ENCODE data around the gene PRICKLE4. TPM values are rescaled to one million over a fixed set of nuclear protein-coding genes. Genes with fewer than 3 reads are reported as not detected.

Gene PRICKLE4
- total and polyA plus RNA-seq, 2 experiments from 2014 or later = 0.48 to 0.66 TPM

GRCh38 chr6:41785689-41786450 lies 5.3 kb downstream of the PRICKLE4 start:
- H3K4me3 Mint-ChIP-seq = peak overlapping the region; percentile 94
- H3K36me3 Mint-ChIP-seq (ENCODE audit: low read depth) = peaks cover 26% of the 10 kb centered on the region
- Histone ChIP-seq H2AFZ (no peak overlapping the region), H3K4me2 (peak overlapping the region; percentile 100), H3K4me3 (peak overlapping the region; percentile 100), H4K20me1 (replicated peaks; ENCODE audit: insufficient read depth) (peaks cover 5% of the 10 kb centered on the region; the same call in 1 of the 2 replicates), H3K27me3 (ENCODE audit: insufficient read depth) (peaks cover 53% of the 10 kb centered on the region), H3K27ac (ENCODE audit: low read depth) (no peak overlapping the region), H3K79me2 (replicated peaks; ENCODE audit: insufficient read depth) (peaks cover 22% of the 10 kb centered on the region), H3K36me3 (ENCODE audit: insufficient read depth) (peaks cover 16% of the 10 kb centered on the region; the same call in 1 of the 2 replicates), H3K4me1 (ENCODE audit: insufficient read depth) (peaks cover 22% of the 10 kb centered on the region), H3F3A (replicated peaks; ENCODE audit: low read depth) (peaks cover 10% of the 10 kb centered on the region; the same call in 1 of the 2 replicates), H3K9me2 (ENCODE audit: insufficient read depth) (no peaks in the 10 kb centered on the region)
- peaks cover 56% of the 10 kb centered on the region for H3K27me3 Mint-ChIP-seq (ENCODE audit: insufficient read depth, low read depth, poor library complexity)
- peaks cover 7% of the 10 kb centered on the region; the same call in 2 of the 3 replicates for H3K9me3 Mint-ChIP-seq
- peaks cover 23% of the 10 kb centered on the region for H3K4me1 Mint-ChIP-seq
- TF ChIP-seq CREB1 (CRISPR knock-in tag; IDR thresholded peaks at IDR 0.05; ENCODE audit: low read depth) (no peak), EZH2 (IDR thresholded peaks at IDR 0.05; ENCODE audit: low read depth, unreplicated experiment) (no peak), NANOG (IDR thresholded peaks at IDR 0.05; ENCODE audit: borderline replicate concordance) (no peak), STAT1 (IDR thresholded peaks at IDR 0.05; ENCODE audit: unreplicated experiment) (no peak), CTCF (conservative IDR thresholded peaks at IDR 0.05; ENCODE audit: low read depth in 2 of 2) (no peak), POLR2AphosphoS5 (IDR thresholded peaks at IDR 0.05; ENCODE audit: low read depth) (no peak), ETS1 (IDR thresholded peaks at IDR 0.05) (no peak), ZNF462 (CRISPR knock-in tag; IDR thresholded peaks at IDR 0.05) (no peak), ZNF114 (CRISPR knock-in tag; IDR thresholded peaks at IDR 0.05) (no peak), ZNF331 (CRISPR knock-in tag; IDR thresholded peaks at IDR 0.05; ENCODE audit: low read depth) (no peak), REST (IDR thresholded peaks at IDR 0.05; ENCODE audit: unreplicated experiment) (no peak), JUNB (IDR thresholded peaks at IDR 0.05; ENCODE audit: unreplicated experiment) (no peak), EZH2phosphoT487 (IDR thresholded peaks at IDR 0.05; ENCODE audit: unreplicated experiment) (no peak)
- ATAC-seq = peak; percentile 38
- DNase-seq (ENCODE audit: low spot score) = peak; percentile 57
- no peak overlapping the region for H3K27ac Mint-ChIP-seq

All from GM23338 (cell line).